Gastroesophageal sphincter (tissue), 4 donors: ENCODE results near the gene MRPL58. TPM values are rescaled to one million over a fixed set of nuclear protein-coding genes. Genes with fewer than 3 reads are reported as not detected.

Source experiments
- ATAC-seq: fragments of 150-250 bp; one replicate; pipeline ENCODE4 v1.9.1; 2016; ENCODE audit warnings: mild to moderate bottlenecking, moderate library complexity
- H3K27ac ChIP-seq, 4 donors: fragments of 200-600 bp; sonication (generic) in 3 of 4; 1 replicate in 3 of 4; 2 replicates in 1 of 4; pipeline ENCODE4 v1.5.1; 2016 to 2019
- H3K27me3 ChIP-seq: fragments of 200-600 bp; sonication (generic); one replicate; pipeline ENCODE4 v1.5.1; 2019
- H3K36me3 ChIP-seq, 2 donors: fragments of 200-600 bp; sonication (generic); one replicate each; pipeline ENCODE4 v1.5.1; 2019; ENCODE audit warnings: control low read depth in 1 of 2
- H3K4me1 ChIP-seq, 3 donors: fragments of 200-600 bp; sonication (generic); 1 replicate in 2 of 3; 2 replicates in 1 of 3; pipeline ENCODE4 v1.5.1; 2016 to 2019; ENCODE audit warnings: control low read depth in 2 of 3
- H3K4me3 ChIP-seq, 2 donors: fragments of 200-600 bp; sonication (generic); one replicate each; pipeline ENCODE4 v1.5.1; 2019; ENCODE audit warnings: mild to moderate bottlenecking in 1 of 2, moderate library complexity in 1 of 2
- H3K9me3 ChIP-seq, 3 donors: fragments of 200-600 bp; sonication (generic); one replicate each; pipeline ENCODE4 v1.5.1; 2017 to 2019; ENCODE audit warnings: control low read depth in 2 of 3
- EP300 ChIP-seq: sonication (generic); formaldehyde crosslinking; IDR thresholded peaks from one replicate; pipeline ENCODE4 v1.6.1; 2017; ENCODE audit warnings: antibody characterized with exemption, mild to moderate bottlenecking
- POLR2A ChIP-seq, 2 donors: fragments of 450-650 bp; IDR thresholded peaks; one replicate each; pipeline ENCODE4 v1.6.1; 2017; ENCODE audit warnings: antibody characterized with exemption in 2 of 2, mild to moderate bottlenecking in 2 of 2, moderate library complexity in 1 of 2
- POLR2AphosphoS5 ChIP-seq: sonication (generic); formaldehyde crosslinking; IDR thresholded peaks from one replicate; pipeline ENCODE4 v1.6.1; 2017; ENCODE audit warnings: antibody characterized with exemption
- WGBS, 2 donors: methylation state at CpG; one replicate each; pipeline ENCODE4 v1.1.5; 2018; ENCODE audit warnings: low coverage in 1 of 2; 5-methylcytosine and 5-hydroxymethylcytosine counted together
- total RNA-seq, 4 donors: library from RNA; depleted of rRNA; stranded (reverse); fragments of >200 nt; gene quantifications; one replicate each; pipeline ENCODE4 v1.1.0, GENCODE V29; 2016
- TF ChIP-seq, protein P1 (sequence below), 4 experiments: fragments of 200-600 bp in 2 of 4; fragments of 450-650 bp in 2 of 4; sonication (generic) in 1 of 4; IDR thresholded peaks; one replicate each; pipeline ENCODE4 v1.5.1; 2017 to 2019; ENCODE audit warnings: antibody characterized with exemption in 4 of 4, mild to moderate bottlenecking in 2 of 4, moderate library complexity in 2 of 4

The MRPL58 gene
- total RNA-seq, 4 donors from 2014 or later: 36.6 to 112 (median 50.5) TPM

DNA sequence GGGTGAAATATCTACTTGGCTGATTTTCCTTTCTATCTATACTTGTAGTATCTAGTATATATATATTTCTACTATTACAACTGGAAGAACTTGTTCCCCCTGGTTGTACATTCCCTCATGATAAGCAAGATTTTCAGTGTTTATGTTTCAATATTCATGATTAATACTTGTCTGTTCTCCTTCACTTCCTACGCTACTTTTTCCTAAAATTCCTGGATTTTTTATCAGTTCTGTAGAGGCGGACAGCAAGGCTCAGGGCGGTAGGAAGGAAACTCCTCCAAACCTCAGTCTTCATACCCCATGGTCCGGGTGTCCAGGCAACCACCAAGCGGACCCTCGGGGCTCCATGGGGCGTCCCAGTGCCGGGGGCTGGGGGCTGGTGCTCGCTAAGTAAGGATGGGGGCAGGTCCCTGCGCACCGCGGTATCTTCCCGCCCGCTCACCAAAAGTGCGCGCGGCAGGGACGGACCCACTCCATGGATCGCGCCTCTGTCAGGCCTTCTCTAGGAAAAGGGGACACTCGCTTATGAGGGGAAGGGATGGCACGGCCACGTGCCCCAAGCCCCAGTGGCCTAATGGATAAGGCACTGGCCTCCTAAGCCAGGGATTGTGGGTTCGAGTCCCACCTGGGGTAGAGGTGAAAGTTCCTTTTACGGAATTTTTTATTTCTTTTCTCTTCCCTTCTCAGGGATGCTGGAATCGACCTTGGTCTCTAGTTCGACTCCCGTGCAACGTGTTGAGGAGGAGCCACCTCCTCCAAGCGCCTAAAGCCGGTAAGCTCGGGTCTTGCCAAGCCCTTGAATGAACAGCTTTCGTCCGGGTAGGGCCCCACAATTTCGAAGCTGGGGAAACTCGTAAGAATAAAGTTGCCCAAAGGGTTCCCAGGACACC is 21.1 kb downstream of the MRPL58 start:
- peak; percentile 76 for ATAC-seq
- Histone ChIP-seq H3K27me3 (no peaks in the 10 kb centered on the region), H3K9me3 (no peaks in the 10 kb centered on the region), H3K4me3 (peak overlapping the region; percentile 67 to 84), H3K27ac (peak overlapping the region; percentile 83 to 96 (median 94)), H3K4me1 (peaks cover 0 to 52% (median 17%) of the 10 kb centered on the region in 3 donors), H3K36me3 (peaks cover 0 to 12% of the 10 kb centered on the region in 2 donors)
- 0% methylated on average over 4 to 12 of the region's 36 CpGs for WGBS, 2 donors
- TF ChIP-seq EP300 (no peak), POLR2A (IDR thresholded peaks at IDR 0.05) (peak in 1 of 2 donors; percentile 17), POLR2AphosphoS5 (peak; percentile 30)
- TF ChIP-seq, protein P1, sequence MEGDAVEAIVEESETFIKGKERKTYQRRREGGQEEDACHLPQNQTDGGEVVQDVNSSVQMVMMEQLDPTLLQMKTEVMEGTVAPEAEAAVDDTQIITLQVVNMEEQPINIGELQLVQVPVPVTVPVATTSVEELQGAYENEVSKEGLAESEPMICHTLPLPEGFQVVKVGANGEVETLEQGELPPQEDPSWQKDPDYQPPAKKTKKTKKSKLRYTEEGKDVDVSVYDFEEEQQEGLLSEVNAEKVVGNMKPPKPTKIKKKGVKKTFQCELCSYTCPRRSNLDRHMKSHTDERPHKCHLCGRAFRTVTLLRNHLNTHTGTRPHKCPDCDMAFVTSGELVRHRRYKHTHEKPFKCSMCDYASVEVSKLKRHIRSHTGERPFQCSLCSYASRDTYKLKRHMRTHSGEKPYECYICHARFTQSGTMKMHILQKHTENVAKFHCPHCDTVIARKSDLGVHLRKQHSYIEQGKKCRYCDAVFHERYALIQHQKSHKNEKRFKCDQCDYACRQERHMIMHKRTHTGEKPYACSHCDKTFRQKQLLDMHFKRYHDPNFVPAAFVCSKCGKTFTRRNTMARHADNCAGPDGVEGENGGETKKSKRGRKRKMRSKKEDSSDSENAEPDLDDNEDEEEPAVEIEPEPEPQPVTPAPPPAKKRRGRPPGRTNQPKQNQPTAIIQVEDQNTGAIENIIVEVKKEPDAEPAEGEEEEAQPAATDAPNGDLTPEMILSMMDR (IDR thresholded peaks at IDR 0.05): peak in 2 of 4 experiments; percentile 8 to 10

DNA sequence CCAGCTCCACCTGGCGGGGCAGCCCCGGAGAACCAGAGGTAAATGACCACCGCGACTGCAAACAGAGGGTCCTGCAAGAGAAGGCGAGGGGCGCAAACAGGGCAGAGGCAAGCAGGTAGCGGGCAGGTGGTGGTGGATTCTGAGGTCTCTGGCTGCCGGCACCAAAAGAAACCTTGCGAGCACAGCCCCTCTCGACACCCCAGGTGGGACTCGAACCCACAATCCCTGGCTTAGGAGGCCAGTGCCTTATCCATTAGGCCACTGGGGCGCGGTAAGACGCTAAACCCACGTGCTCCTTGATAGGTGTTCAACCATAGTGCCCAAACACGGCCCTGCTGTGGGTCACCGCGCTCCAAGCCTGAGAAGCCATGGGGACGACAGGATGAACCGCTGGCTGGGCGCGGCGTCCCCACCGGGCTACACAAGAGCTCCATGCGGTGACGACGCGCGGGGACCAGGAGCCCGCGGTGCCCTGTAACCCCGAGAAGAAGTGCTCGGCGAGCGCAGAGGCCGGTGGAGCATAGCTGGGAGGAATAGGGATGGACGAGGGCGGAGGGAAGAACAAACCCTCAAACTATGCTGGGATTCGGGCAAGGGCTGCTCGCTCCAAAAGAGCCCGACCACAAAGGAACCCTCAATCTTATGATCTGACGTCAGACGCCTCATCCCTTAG is 21.9 kb downstream of the MRPL58 start:
- H3K27ac ChIP-seq: peak overlapping the region; percentile 83 to 96 (median 94)
- H3K4me1 ChIP-seq: peaks cover 0 to 52% (median 17%) of the 10 kb centered on the region in 3 donors
- no peaks in the 10 kb centered on the region for H3K9me3 ChIP-seq
- no peaks in the 10 kb centered on the region for H3K27me3 ChIP-seq
- H3K36me3 ChIP-seq: peaks cover 0 to 19% of the 10 kb centered on the region in 2 donors
- 0 to 3% methylated on average over 6 to 10 of the region's 43 CpGs for WGBS, 2 donors
- ATAC-seq: peak; percentile 73
- H3K4me3 ChIP-seq: peak overlapping the region; percentile 67 to 84
- TF ChIP-seq POLR2A (IDR thresholded peaks at IDR 0.05): no peak
- peak; percentile 16 for TF ChIP-seq POLR2AphosphoS5
- TF ChIP-seq, protein P1 (IDR thresholded peaks at IDR 0.05): peak in 1 of 4 experiments; percentile 19

DNA sequence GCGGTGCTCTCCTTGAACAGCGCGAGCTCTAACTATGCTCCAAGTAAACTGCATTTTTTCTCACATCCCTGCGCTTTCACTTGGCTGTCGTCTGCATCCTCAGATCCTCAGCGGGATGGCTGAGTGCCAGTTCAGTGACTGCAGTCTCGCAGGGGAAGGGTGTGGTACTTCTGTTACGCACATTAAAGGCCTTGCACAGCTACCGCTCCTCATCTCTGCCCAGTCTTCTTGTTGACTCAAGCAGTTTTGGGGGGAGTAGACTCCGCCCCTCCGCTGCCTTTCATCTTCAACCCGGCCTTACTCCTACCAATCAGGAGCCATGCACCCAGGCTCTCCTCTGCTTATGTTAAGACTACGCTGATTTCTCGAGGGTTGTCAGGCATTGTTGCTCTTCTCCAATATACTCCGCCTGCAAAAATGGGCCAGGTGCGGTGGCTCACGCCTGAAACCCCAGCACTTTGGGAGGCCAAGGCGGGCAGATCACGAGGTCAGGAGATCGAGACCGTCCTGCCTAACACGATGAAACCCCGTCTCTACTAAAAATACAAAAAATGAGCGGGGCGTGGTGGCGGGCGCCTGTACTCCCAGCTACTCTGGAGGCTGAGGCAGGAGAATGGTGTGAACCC is 24.3 kb downstream of the MRPL58 start:
- Histone ChIP-seq H3K36me3 (peaks cover 0 to 43% of the 10 kb centered on the region in 2 donors), H3K9me3 (no peaks in the 10 kb centered on the region), H3K27me3 (no peaks in the 10 kb centered on the region), H3K4me1 (peaks cover 0 to 51% (median 17%) of the 10 kb centered on the region in 3 donors), H3K4me3 (no peak overlapping the region), H3K27ac (peak overlapping the region in 3 of 4 donors; percentile 94 to 96 (median 94))
- peak; percentile 48 for ATAC-seq
- TF ChIP-seq POLR2AphosphoS5: peak; percentile 45
- TF ChIP-seq, protein P1 (IDR thresholded peaks at IDR 0.05): no peak
- WGBS, 2 donors: 24 to 66% methylated on average over 4 to 17 of the region's 27 CpGs

DNA sequence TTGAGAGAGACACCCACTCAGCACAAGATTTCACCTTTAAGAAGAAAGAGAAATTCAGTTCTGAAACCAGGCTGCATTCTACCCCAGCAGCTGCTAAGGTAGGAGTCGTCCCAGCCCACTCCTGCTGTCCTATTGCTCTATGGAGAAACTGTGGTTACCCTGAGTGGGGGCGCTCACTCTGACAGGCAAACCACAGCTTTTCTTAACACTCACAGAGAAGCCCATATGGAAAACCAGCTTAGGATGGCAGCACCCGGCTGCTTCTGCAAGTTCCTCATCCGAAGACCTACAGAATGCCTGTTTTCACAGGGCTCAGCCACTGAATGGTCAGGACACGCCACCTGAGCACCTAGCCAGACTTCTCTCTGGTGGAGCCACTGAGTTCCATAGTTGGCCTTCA is 26.8 kb downstream of the MRPL58 start:
- TF ChIP-seq EP300: no peak
- no peak for TF ChIP-seq POLR2A (IDR thresholded peaks at IDR 0.05)
- TF ChIP-seq, protein P1 (IDR thresholded peaks at IDR 0.05): no peak
- TF ChIP-seq POLR2AphosphoS5: no peak
- no peak overlapping the region for H3K27ac ChIP-seq
- H3K9me3 ChIP-seq: no peaks in the 10 kb centered on the region
- H3K36me3 ChIP-seq: peaks cover 0 to 51% of the 10 kb centered on the region in 2 donors
- no peaks in the 10 kb centered on the region for H3K27me3 ChIP-seq
- 60% methylated on average over 1 of the region's 5 CpGs; no CpG with 5 or more reads in 1 of the 2 donors for WGBS, 2 donors
- no peak for ATAC-seq
- no peak overlapping the region for H3K4me3 ChIP-seq
- peaks cover 0 to 34% (median 14%) of the 10 kb centered on the region in 3 donors for H3K4me1 ChIP-seq
